Vagina (tissue), 2 donors: ENCODE measurements around the gene TOX2. TPM values are rescaled to one million over a fixed set of nuclear protein-coding genes. Genes with fewer than 3 reads are reported as not detected.

Source experiments
- DNase-seq, 2 donors: peaks; one replicate each; pipeline ENCODE4 v3.0.0-alpha.2; 2017; ENCODE audit errors: extremely low spot score in 2 of 2
- H3K27ac ChIP-seq: fragments of 200-600 bp; sonication (generic); one replicate; pipeline ENCODE4 v1.5.1; 2019
- H3K27me3 ChIP-seq: fragments of 200-600 bp; sonication (generic); one replicate; pipeline ENCODE4 v1.5.1; 2019
- H3K36me3 ChIP-seq, 2 donors: fragments of 200-600 bp; sonication (generic); one replicate each; pipeline ENCODE4 v1.5.1; 2017 to 2019
- H3K4me1 ChIP-seq: fragments of 200-600 bp; sonication (generic); one replicate; pipeline ENCODE4 v1.5.1; 2019
- H3K4me3 ChIP-seq, 2 donors: fragments of 200-600 bp; sonication (generic); 1 replicate in 1 of 2; 2 replicates in 1 of 2; pipeline ENCODE4 v1.5.1; 2016 to 2019
- H3K9me3 ChIP-seq: fragments of 200-600 bp; sonication (generic); one replicate; pipeline ENCODE4 v1.5.1; 2019
- POLR2A ChIP-seq, 2 donors: fragments of 450-650 bp; IDR thresholded peaks; one replicate each; pipeline ENCODE4 v1.6.1; 2017; ENCODE audit warnings: antibody characterized with exemption in 2 of 2, mild to moderate bottlenecking in 2 of 2, moderate library complexity in 2 of 2
- POLR2AphosphoS5 ChIP-seq, 2 donors: sonication (generic); formaldehyde crosslinking; IDR thresholded peaks; one replicate each; pipeline ENCODE4 v1.9.0; 2017; ENCODE audit warnings: antibody characterized with exemption in 2 of 2, mild to moderate bottlenecking in 2 of 2, low read depth in 1 of 2; ENCODE audit not compliant: insufficient read depth in 1 of 2
- intact Hi-C: fragments of 100-400 bp; cut with DNase I; formaldehyde crosslinking; loops from one replicate; pipeline ENCODE4 v1.15.1; 2023
- total RNA-seq: library from RNA; depleted of rRNA; stranded (reverse); fragments of >200 nt; gene quantifications from one replicate; pipeline ENCODE4 v1.2.3, GENCODE V29; 2016
- TF ChIP-seq, protein P1 (sequence below), 3 experiments: fragments of 450-650 bp in 2 of 3; fragments of 200-600 bp in 1 of 3; sonication (generic) in 1 of 3; IDR thresholded peaks; one replicate each; pipeline ENCODE4 v1.5.1; 2017 to 2019; ENCODE audit warnings: antibody characterized with exemption in 3 of 3, mild to moderate bottlenecking in 2 of 3, moderate library complexity in 2 of 3

The TOX2 gene
- total RNA-seq, 1 donor from 2014 or later = 5.2 TPM

DNA sequence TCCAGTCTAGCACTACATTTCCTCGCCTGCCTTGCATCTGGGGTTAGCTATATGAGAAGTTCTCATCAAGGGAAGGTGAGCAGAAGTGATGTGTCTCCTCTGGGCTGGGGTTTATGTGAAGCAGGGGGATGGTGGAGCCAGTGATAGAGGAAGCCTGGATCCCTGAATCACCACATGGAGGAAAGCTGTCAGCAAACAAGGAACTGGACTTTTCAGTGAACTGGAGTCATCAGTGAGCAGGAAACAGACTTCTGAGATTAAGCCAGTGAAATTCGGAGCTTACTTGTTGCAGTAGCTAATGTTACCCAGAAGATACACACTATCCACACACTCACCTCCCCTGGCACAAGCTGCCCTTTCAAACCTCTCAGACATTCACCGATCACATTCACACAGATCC is 13.4 kb upstream of the TOX2 start:
- Histone ChIP-seq H3K36me3 (no peaks in the 10 kb centered on the region), H3K4me1 (peaks cover 15% of the 10 kb centered on the region), H3K9me3 (no peaks in the 10 kb centered on the region), H3K27me3 (no peaks in the 10 kb centered on the region), H3K27ac (no peak overlapping the region), H3K4me3 (no peak overlapping the region)
- no peak for DNase-seq
- intact Hi-C loops = no loop called here
- TF ChIP-seq POLR2A (IDR thresholded peaks at IDR 0.05) (no peak), POLR2AphosphoS5 (IDR thresholded peaks at IDR 0.05; ENCODE audit: insufficient read depth in 1 of 2, low read depth in 1 of 2) (no peak)
- TF ChIP-seq, protein P1, sequence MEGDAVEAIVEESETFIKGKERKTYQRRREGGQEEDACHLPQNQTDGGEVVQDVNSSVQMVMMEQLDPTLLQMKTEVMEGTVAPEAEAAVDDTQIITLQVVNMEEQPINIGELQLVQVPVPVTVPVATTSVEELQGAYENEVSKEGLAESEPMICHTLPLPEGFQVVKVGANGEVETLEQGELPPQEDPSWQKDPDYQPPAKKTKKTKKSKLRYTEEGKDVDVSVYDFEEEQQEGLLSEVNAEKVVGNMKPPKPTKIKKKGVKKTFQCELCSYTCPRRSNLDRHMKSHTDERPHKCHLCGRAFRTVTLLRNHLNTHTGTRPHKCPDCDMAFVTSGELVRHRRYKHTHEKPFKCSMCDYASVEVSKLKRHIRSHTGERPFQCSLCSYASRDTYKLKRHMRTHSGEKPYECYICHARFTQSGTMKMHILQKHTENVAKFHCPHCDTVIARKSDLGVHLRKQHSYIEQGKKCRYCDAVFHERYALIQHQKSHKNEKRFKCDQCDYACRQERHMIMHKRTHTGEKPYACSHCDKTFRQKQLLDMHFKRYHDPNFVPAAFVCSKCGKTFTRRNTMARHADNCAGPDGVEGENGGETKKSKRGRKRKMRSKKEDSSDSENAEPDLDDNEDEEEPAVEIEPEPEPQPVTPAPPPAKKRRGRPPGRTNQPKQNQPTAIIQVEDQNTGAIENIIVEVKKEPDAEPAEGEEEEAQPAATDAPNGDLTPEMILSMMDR (IDR thresholded peaks at IDR 0.05) = no peak

DNA sequence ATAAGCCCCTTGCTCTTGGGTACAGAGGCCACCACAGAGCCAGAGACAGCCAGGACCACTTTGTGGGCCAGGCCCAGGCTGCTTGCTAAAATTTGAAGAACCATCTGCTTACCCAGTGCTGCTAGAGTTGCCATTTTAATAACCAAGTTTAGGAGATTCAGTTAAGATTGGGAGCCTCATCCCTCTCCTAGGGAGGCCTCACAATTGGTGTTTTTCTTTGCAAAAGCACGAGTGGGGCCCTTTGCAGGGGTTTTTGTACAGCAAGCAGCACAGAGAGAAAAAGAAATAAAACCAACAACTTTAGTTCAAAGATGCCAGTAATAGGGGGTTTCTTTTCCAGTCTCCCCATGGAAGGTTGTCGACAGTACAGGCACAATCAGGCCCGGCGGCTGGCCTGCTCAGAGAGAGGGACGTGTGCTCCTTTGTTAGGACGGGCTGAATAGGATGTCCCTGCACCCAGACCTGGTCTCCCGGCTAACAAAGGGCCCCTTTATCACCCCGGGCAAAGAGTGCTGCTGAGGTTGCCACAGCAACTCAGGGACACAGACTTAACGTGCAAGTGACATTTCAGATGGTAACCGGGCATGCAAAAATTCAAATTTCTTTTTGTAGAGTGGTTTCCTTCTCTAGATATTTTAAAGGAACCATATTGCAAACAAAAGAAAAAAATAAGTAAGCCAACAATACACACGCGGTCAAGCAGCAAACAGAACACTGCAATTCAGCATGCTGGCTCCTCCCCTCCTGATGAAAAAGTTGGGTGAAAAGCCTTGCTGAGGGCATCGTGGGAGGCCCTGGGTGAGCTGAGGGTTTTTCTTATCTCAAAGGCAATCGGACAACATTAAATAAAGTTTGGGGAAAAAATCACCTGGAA is 10.5 kb upstream of the TOX2 start:
- Histone ChIP-seq H3K36me3 (no peaks in the 10 kb centered on the region), H3K9me3 (no peaks in the 10 kb centered on the region), H3K27me3 (no peaks in the 10 kb centered on the region), H3K4me3 (no peak overlapping the region), H3K4me1 (peaks cover 14% of the 10 kb centered on the region), H3K27ac (no peak overlapping the region)
- TF ChIP-seq, protein P1 (IDR thresholded peaks at IDR 0.05) = no peak
- TF ChIP-seq POLR2AphosphoS5 (IDR thresholded peaks at IDR 0.05; ENCODE audit: insufficient read depth in 1 of 2, low read depth in 1 of 2) (no peak), POLR2A (IDR thresholded peaks at IDR 0.05) (no peak)
- DNase-seq = no peak
- intact Hi-C loops = no loop called here

DNA sequence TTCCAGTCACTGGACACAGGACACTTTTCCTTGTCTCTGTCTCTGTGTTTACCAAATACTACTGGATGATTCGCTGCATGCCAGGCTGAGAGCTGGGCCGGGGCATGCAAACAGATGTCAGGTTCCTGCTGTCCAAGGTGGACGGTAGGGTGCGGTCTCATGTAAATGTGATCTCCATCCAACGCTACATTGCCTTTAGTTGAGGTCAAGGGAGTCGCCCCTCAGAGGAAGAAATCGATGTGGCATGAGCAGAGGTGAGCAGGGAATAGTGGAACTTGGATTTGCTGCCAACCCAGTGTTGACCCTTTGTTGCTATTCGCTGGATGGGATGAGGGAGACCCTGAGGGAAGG is 9.8 kb upstream of the TOX2 start:
- TF ChIP-seq POLR2A (IDR thresholded peaks at IDR 0.05) (no peak), POLR2AphosphoS5 (IDR thresholded peaks at IDR 0.05; ENCODE audit: insufficient read depth in 1 of 2, low read depth in 1 of 2) (no peak)
- TF ChIP-seq, protein P1 (IDR thresholded peaks at IDR 0.05) = no peak
- intact Hi-C loops = no loop called here
- no peaks in the 10 kb centered on the region for H3K9me3 ChIP-seq
- no peaks in the 10 kb centered on the region for H3K36me3 ChIP-seq
- H3K27me3 ChIP-seq = no peaks in the 10 kb centered on the region
- H3K27ac ChIP-seq = no peak overlapping the region
- no peak for DNase-seq
- peaks cover 8% of the 10 kb centered on the region for H3K4me1 ChIP-seq
- H3K4me3 ChIP-seq = no peak overlapping the region

DNA sequence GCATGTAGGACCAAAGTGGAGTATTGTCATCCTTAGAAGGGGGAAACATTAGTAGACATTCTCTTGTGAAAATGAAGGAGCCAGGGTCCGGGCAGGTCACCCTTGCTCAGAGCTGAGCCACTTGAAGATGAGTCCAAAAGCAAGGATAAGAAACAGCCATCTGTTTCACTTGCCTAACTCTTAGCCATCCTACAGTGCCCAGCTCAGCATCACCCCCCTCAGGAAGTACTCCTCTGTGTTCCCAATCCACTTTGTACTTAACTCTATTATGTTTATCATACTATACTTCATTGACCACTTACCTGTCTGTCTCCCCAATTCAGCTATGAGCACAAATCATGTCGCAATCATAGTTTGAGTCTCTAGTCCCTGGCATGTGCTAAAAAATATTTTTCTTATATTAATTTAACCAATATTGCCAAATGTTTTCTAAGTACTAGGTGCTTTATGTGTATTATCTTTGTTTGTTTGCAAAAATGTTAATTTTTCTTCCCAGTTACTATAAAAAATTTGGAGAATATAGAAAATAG is 8.1 kb upstream of the TOX2 start:
- no peak overlapping the region for H3K27ac ChIP-seq
- DNase-seq = no peak
- no peaks in the 10 kb centered on the region for H3K27me3 ChIP-seq
- TF ChIP-seq POLR2AphosphoS5 (IDR thresholded peaks at IDR 0.05; ENCODE audit: insufficient read depth in 1 of 2, low read depth in 1 of 2) (no peak), POLR2A (IDR thresholded peaks at IDR 0.05) (no peak)
- TF ChIP-seq, protein P1 (IDR thresholded peaks at IDR 0.05) = no peak
- no peak overlapping the region for H3K4me3 ChIP-seq
- no peaks in the 10 kb centered on the region for H3K9me3 ChIP-seq
- no peaks in the 10 kb centered on the region for H3K4me1 ChIP-seq
- no peaks in the 10 kb centered on the region for H3K36me3 ChIP-seq
- intact Hi-C loops = no loop called here

DNA sequence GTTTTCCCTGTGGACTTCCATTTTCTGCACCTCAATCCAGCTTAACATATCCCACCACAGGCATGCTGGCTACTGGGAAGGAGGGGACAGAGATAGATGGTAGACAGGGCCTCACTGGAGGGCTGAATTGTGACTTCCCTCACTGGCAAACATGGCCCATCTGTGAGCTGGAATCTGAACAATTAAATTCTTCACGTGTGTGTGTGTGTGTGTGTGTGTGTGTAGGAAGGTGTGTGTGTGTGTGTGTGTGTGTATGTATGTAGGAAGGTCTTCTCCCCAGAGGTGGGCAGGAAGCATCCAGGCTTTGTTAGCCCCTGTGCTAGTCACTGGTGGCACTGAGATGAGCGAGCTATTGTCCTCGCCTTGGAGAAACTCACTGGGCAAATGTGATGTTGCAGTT is 5.4 kb upstream of the TOX2 start:
- H3K9me3 ChIP-seq = no peaks in the 10 kb centered on the region

More for the DNA sequence above, 5.4 kb upstream of the TOX2 start:
- TF ChIP-seq POLR2A (IDR thresholded peaks at IDR 0.05) (no peak), POLR2AphosphoS5 (IDR thresholded peaks at IDR 0.05; ENCODE audit: insufficient read depth in 1 of 2, low read depth in 1 of 2) (no peak)
- TF ChIP-seq, protein P1 (IDR thresholded peaks at IDR 0.05) = no peak
- Histone ChIP-seq H3K4me3 (no peak overlapping the region), H3K4me1 (peaks cover 3% of the 10 kb centered on the region), H3K27ac (no peak overlapping the region), H3K27me3 (no peaks in the 10 kb centered on the region), H3K36me3 (no peaks in the 10 kb centered on the region)
- intact Hi-C loops = no loop called here
- no peak for DNase-seq
